GM18499 (cell line): ENCODE data around the gene PRKCA.

Experiments
- ATAC-seq: cut with Tn5 transposase; IDR thresholded peaks from one replicate; pipeline ENCODE4 v1.9.1; 2021; ENCODE audit warnings: moderate number of reproducible peaks; ENCODE audit not compliant: insufficient read depth, unreplicated experiment

PRKCA gene

DNA sequence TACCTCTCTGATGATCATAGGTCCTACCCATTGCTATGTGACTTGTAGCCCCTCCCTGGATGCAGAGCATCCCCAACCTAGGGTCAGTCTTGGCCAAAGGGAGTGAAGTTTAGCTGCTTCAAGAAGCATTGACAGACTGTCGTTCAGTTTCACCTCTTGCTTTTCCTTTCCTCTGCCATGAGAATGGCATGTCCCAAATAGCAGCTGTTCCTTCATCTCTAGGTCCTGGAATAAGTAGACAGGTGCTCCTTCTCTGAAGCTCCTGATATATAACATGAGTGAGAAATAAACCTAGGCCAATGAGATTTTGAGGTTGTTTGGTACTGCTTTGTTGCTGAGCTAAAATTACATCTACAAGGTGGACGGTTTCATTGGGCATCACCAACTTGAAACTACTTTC lies 328.0 kb downstream of the PRKCA start:
- no peak for ATAC-seq

DNA sequence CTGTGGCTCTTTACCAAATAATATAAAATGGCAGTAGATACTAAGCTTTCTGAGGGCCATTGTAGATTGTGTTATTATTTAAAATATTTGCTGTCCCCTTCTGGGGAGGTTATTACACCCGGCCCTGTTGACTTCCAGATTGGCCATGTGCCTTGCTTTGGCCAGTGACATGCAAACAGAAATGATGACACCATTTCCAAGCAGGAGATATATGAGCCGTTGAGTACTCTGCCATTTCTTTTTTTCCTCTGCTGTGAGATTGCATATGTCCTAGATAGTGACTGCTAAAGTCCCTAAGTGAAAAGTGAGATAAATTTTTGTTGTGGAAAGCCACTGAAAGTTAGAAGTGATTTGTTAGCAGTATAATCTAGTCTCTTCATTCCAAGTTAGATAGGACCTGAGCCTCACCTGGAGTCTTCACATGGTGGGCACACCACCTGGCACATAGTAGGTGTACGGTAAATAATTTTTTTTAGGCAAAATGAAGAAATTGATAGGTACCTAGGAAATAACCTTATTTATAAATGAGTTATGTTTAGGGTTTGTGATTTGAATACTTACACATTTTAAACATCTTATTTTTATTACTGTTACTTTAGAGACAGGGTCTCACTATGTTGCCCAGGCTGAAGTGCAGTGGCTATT lies 328.5 kb downstream of the PRKCA start:
- ATAC-seq, result no peak

DNA sequence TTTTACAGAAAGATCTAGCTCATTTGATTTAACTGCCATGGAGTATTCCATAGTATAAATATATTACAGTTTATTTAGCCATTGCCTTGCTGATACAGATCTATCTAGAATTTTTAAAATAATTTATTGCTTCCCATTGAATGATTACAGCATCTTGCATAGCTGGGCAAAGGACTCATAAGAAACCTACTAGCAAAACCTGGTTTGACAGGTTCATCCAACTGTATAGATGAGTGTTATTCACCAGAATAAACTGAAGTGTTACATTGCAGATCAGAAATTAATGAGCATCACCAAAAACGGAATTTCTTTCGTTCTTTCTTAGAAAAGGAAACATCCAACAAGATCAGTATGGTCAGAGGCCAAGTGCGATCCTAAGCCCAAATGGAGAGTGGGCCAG lies 330.3 kb downstream of the PRKCA start:
- no peak for ATAC-seq

GRCh38 chr17:66633317-66633965 lies 331.0 kb downstream of the PRKCA start:
- ATAC-seq, result no peak

DNA sequence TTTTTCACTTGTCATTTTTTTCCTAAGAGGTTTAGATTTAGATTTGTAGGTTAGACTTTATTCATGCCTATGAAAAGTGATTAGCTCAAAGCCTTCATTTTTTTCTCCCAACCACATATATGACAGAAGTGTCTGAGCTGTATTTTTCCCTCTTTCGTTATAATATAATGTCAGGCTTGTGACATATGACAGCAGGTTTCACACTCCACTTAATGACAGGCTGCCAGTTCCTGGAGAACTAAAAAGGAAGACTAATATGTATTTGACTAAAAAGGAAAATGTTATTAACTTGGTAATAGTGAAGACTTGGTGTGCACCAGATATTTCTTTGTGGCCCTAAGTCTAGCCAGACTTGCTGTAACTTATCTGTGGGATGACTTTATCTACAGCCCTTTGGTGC lies 331.8 kb downstream of the PRKCA start:
- no peak for ATAC-seq

GRCh38 chr17:66635386-66636045 lies 333.1 kb downstream of the PRKCA start:
- no peak for ATAC-seq

DNA sequence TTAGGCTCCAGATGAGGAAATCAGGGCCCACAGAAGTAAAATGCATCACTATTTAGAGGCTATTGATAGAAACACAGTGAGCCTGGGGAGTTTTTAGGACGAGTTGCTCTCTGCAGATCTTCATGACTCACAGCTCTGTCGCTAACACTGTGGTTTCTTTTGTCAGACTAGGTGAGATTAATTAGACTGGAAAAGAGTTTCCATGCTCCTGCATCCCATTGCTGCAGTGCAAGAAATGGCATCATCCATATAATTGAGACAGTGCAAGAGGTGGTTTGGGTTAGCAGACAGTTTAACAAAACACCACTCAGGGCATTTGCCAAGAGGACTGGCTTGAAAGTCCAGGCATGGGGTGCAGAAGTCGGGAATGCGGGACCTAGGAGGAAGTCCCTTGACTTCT lies 333.7 kb downstream of the PRKCA start:
- no peak for ATAC-seq

GRCh38 chr17:66637491-66637890 lies 335.1 kb downstream of the PRKCA start:
- ATAC-seq, result no peak

GRCh38 chr17:66638707-66639479 lies 336.5 kb downstream of the PRKCA start:
- ATAC-seq, result no peak

GRCh38 chr17:66643815-66644710 lies 341.6 kb downstream of the PRKCA start:
- no peak for ATAC-seq

- no peak for ATAC-seq
Measured at GRCh38 chr17:66645259-66645658, 342.8 kb downstream of the PRKCA start.

DNA sequence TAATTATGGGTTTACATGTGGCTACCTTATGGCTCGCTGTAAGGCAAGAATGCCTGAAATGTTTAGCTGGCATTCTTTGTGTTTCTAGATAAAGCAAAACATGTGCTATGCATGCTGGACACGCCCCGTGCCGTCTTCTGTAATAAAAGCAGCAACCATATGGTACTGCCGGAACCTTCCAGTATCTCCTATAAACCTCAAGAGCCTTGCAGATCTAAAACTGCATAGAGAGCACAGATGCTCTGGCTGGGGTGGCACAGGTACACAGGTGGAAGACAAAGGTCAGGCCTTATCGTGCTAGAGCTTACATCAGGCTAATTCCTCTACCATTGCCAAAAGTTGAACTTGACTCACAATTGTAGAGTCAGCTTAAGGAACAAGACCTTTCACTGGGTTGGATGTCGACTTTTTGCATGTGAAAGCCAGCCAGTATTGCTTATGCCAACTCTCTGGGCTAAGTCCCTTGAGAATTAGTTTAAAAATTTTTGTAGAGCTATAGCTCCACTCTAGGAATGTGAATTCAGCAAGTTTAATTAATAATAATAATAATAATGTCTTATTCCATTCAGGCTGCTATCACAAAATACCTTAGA lies 345.1 kb downstream of the PRKCA start:
- ATAC-seq, result no peak

DNA sequence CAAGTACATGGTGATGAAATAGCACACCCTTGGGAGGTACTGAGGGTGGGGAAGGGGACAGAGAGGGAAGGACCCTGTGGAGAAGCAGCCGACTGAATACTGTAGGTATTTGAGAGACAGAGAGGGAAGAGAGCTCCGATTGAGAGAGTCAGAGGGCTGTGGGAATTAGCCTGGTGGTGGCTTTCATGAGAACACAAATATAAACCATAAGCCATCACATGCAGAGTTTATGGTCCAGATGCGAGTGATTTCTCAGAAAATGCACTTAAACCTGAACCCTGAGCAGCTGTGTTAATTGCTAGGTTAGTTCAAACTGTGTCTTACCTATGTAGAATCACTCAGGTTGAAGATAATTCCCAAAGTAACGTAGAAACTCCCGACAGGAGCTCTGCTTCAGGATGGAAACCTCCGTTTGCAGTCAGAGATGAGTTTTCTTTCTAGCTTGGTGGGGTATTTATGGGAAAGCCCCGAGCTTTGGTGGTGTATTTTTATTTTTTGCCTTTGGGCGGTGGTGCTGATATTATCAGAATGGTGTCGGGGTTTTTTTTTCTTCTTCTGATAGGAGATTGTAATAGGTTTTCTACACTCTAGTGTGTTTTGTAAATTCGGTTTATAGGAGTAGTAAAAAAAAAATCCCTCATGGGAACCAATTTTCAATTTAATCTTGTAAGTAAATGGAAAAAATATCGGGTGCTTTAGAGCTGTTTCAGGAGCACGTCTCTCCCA lies 347.6 kb downstream of the PRKCA start:
- ATAC-seq, result no peak

- ATAC-seq, result no peak
Measured at GRCh38 chr17:66650544-66650877, 348.1 kb downstream of the PRKCA start.

DNA sequence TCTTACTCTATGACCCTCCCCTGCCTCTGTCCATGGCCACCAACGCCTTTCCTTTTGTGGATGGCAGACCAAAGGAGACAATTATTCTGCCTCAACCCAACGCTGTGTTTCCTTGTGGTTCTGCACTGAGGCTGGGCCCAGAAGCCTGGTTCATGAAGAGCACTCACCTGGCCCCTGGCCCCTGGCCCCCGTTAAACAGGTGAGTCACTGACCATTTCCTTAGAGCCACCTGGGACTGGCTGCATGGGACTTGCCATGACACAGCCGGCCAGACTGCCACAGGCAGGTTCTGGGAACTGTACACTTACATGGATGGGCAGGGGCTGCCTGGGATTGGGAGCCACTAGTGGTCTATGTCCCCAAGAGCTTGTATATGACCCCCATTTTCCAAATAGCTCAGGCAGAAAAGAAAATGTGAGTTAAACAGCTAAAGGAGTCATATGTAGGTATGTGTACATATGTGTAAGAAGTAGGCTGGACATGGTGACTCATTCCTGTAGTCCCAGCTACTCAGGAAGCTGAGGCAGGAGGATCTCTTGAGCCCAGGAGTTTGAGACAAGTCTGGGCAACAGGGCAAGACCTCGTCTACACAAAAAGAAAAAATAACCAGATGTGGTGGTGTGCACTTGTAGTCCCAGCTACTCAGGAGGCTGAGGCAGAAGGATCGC lies 350.6 kb downstream of the PRKCA start:
- ATAC-seq, result no peak

DNA sequence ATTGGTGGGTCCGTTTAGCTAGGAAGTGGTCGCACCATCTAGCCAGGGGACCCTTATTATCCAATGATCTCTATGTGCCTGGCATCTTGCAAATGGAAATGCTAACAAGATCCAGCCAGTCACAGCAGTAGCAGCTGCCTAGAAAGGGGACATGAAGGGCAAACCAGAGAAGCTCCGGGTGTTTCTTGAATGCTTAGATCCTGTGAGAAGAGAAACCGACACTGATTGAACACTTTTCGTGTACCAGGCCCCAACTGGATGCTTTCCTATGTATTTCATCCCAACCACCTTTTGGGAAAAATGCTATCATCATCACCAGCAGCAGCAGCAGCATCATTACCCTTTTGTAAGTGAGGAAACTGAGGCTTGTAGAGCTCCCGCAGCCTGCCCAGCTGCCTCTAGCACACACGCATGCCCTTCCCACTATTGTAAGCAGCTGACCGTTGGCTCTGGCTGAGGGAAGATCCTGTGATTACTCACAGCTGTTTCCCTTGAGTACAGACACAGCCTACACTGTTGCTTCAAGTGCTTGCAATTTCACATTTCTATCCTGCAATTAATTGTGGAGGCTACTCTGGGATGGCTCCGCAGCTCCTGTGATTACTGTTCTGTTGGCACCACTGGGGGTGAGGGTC lies 351.8 kb downstream of the PRKCA start:
- ATAC-seq, result no peak

DNA sequence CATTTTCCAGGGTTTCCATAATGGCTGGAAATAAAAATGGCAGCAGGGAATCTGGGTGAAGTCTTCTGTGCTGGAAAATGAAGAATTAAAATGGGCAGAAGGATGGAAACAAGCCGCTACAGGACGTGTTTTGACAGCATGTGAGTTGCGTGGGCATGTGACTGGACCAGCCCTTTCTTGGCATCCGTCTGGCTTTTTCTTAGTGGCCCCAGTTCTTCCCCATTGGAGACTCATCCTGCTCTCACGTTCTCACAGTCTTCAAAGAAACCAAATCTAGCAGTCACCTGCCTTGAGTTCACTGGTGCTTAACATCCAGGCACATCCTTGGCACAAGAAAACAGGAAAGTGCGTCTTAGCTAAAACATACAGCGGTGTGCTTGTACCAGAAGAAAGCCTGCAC lies 352.4 kb downstream of the PRKCA start:
- no peak for ATAC-seq

- ATAC-seq, result no peak
Measured at GRCh38 chr17:66655461-66655860, 353.0 kb downstream of the PRKCA start.
